Jurkat, Clone E6-1 (cell line): ENCODE results near the gene XRCC3.

Experiments
- DNase-seq: peaks from one replicate; pipeline ENCODE4 v3.0.0-alpha.2; 2011; ENCODE audit warnings: low read depth, low spot score
- H3K4me3 ChIP-seq: 2 replicates; pipeline ENCODE4 v1.5.1; 2011; ENCODE audit warnings: mild to moderate bottlenecking, low read length, control low read depth, moderate library complexity

The XRCC3 gene

DNA sequence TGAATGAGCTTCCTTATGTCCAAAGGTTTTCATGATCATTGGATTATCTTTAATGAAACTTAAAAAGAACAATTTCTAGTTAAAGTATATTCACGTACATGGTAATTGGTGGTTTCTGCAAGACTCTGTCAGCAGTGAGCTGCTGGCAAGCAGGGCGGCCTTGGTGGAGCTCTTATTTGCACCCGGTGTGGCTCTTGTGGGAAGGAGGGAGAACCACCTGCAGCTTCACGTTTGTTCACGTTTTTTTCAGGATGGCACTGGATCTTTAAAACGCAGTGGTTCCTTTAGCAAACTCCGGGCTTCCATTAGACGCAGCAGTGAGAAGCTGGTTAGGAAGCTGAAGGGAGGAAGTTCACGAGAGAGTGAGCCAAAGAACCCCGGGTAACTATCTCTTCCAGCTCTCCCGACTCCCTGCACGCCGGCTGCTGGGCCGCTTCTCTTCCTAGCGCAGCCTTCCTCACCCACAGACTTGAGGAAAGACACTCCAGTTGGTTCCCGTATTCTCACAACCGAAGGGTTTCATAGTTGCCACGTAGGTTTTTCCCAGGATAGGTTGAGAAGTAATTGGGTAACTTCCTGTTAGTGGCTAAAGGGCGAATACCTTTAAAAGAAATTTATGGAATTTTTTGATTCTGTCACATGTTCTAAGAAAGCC is 28.3 kb downstream of the XRCC3 start:
- no peak for DNase-seq
- no peak overlapping the region for H3K4me3 ChIP-seq

DNA sequence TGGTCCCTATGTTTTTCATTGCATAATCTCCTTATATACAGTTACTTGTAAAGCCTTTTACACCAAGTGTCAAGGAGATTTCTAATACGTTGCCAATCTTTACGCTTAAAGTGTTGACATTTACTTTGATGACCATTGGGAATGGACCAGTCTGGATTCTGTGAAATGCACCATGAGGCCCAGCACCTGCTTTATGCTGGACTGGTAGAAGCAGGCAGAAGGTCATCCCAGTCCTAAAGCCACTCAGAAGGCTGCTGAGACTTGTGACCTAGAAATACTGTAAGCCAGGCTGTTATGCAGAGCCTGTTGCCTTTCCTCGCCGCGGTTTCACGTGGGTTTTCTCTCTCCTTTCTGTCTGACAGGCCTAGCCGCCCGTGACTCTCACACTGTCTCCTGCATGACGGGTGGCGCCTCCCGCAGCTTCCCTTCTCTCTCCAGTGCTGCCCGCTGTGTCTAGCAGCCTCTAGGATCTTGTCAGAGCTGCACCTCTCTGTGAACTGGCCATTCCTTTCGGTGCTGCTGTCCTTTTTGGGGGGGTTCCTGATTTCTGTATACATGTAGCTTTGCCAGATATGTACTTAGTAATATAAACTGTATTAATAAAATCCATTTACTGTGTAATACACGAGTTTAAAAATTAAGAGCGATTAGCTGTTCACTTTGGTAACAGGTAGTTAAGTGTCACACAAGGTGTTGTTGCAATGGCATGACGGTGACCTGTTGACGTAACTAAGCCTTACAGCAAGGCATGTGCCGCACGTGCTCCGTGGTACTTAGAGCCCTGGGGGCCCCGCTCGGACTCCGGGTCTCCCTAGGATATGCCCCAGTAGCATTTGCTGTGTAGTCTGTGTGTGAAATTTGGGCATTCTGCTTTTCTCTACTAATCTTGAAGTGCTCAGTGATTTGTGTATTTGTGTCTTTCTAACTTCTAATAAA is 29.7 kb downstream of the XRCC3 start:
- no peak overlapping the region for H3K4me3 ChIP-seq

DNA sequence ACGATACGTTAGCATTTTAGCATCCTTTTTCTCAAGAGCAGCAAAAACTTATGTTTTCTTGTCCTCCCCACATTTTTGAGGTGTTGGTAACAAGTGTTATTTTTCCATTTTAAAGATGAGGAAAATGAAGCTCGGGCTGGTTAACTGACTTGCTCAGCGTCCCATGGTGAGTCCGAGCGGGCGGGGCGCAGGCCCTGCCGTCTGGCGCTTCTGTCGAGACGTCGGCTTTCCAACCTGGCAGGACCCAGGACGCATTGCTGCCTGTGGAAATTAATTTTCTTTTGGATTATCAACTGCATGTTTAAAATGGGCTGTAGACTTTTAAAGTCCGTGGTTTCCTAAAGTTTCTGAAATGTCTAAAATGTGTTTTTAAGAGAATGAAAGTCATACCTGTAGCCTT is 30.4 kb downstream of the XRCC3 start:
- no peak overlapping the region for H3K4me3 ChIP-seq
- no peak for DNase-seq

More for the DNA sequence above, 29.7 kb downstream of the XRCC3 start:
- no peak for DNase-seq

DNA sequence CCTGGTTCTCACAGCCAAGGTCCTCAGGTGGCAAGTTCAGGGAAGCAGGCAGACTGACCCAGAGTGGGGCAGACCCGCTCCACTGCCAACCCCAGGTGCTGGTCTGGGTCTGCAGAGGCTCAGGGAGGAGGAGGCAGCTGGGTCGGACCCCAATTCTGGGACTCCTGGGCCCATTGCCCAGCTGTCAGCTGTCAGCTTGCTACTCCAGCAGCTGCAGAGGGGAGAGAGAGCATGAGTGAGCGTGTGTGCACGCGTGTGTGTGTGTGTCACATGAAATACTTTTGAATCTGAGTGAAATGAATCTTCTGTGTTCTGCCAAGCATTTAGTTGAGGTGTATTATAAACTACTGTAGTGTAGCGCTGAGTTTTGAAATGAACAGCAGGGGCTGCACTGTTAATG is 30.8 kb downstream of the XRCC3 start:
- no peak for DNase-seq
- H3K4me3 ChIP-seq, result no peak overlapping the region

DNA sequence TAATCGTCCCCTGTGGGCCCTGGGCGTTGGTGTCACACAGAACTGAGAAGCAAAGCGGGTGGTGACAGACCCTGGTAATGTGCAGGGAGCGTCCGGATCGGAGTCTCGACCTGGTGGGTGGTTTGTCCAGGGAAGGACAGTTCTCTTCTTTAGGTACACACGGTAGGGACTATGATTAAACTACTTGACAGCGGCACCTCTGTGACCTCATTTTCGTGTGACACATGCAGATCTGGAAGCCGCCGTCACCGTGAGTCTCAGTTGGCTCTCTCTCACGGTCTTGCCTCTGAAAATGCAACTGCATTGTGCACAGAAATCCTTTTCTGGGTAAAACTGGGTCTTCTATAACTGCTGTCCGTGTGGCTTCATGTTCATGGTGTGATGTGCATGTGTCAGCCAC is 32.1 kb downstream of the XRCC3 start:
- DNase-seq, result no peak
- no peak overlapping the region for H3K4me3 ChIP-seq

DNA sequence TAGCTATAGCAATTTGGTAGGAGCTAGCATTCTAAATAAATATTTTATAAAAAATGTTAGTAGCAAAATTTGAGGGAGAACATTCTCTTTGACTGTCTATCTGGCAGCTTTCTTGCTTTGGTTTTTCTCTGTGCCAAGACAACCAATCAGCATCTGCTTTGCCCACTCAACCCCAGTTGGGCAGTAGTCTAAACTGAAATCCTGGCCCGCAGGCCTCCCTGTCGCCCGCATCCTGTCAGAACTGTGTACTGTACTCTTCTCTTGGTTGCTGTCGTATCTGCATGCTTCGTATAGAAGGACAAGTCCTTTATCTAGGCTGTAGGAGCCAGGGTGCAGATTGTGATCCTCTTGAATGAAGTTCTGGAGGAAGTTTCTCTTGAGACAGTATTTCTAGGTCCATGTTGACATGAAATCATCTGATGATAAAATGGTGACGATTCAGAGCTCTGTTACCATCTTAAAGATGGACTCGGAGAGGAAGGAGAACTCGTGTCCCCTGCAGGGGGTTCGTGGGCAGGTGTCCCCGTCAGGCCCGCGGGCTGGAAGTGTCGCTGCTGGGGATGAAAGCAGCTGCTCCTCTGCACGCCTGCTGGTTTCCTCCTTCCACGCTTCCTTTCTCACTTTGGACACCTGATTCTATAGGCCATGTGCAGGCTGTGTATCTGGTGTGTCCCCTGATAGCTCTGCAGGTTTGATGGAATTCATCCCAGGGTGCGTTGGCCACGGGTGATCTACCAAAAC is 34.6 kb downstream of the XRCC3 start:
- DNase-seq, result no peak
- no peak overlapping the region for H3K4me3 ChIP-seq

DNA sequence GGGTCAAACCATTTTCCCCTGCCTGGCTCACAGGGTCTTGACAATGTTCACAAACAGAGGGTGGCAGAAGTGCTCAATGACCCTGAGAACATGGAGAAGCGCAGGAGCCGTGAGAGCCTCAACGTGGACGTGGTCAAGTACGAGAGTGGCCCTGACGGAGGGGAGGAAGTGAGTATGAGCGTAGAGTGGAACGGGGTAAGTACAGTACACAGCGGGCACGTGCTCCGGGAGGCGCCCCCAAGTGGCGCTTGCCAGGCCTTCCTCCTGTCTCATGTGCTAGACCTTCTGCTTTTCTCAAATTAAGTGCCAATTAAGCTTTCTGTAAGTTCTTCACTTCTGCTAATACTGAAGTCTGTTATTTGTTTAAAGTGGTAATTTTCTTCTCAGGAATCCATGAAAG is 35.9 kb downstream of the XRCC3 start:
- no peak overlapping the region for H3K4me3 ChIP-seq
- DNase-seq, result peak; percentile 53

DNA sequence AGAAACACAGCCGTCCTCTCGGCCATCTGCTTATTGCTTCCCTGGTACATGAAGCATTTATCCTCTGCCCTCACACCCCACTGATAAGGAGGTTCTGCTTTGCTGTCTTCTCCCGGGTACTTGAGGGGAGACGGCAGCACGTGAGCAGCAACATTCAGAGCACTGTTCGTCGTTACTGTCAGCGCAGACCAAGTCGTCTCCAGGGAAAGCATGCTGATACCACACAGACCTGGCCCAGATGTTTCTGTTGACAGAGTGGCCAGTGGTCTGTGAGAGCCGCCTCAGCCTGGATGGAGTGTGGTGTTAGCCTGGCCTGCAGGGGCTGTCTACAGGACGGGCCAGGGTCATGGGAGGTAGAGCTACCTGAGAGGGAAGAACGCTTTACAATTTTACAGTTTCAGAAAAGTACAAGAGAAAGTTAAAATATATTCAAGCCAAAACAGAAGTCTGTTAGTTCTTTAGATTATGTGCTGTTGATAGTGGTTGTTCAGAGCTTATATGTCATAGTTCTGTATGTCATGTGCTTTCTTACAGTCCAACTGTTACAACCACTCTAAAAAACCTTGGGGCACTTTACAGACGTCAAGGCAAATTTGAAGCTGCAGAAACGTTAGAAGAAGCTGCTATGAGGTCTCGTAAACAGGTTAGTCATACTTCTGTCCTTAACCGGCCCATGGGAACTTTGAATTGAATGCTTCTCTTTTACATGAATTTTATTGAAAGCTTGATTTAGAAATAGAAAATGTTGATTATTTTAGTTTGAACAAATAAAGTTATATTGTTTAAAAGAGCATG is 38.2 kb downstream of the XRCC3 start:
- H3K4me3 ChIP-seq, result no peak overlapping the region
- no peak for DNase-seq

DNA sequence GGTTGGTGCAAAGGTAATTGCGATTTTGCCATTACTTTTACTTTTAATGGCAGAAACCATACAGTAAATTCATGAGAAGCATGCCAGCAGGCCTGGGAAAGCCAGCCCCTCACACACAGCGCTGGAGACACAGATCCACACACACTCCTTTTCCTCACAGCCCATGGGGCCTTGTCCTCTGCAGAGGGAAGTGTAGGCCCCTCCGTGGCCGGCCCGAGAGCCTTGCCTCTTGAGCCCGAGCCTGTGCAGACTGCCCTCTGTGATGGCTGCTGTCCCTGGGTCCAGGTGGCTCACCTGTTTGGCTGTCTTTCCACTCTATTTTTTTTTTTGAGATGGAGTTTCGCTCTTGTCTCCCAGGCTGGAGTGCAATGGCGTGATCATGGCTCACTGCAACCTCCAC is 39.3 kb downstream of the XRCC3 start:
- DNase-seq, result no peak
- no peak overlapping the region for H3K4me3 ChIP-seq

DNA sequence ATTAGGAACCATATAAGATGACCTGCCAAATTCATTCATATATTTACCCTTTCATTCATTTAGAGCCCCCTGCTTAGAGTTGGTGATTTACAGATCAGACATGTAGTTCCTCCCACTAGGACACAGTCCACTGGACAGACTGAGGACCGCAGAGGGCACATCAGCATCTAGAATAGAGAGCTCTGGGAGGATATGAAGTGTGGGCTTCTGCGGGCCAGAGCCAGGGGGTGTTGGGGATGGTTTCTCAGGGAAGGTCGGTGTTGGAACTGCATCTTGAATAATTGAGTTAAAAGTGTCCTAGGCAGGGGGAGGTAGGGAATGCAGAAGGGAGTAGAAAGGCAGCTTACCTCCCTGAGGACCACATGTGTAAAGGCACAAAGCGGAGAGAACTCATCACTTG is 43.3 kb downstream of the XRCC3 start:
- DNase-seq, result no peak
- H3K4me3 ChIP-seq, result no peak overlapping the region

DNA sequence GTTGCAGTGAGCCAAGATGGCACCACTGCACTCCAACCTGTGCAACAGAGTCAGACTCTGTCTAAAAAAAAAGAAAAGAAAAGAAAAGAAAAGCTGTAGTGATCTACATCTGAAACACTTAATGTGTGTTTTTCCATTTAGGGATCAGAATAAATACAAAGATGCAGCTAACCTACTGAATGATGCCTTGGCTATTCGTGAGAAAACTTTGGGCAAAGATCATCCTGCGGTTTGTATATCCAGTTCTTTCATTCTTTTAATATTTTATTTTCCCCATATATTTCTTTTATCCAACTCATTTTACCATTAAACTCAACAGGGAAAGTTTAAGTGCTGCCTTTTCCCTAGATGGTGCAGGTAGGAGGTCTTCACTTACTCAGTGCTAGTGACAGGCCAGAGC is 45.9 kb downstream of the XRCC3 start:
- no peak overlapping the region for H3K4me3 ChIP-seq

DNA sequence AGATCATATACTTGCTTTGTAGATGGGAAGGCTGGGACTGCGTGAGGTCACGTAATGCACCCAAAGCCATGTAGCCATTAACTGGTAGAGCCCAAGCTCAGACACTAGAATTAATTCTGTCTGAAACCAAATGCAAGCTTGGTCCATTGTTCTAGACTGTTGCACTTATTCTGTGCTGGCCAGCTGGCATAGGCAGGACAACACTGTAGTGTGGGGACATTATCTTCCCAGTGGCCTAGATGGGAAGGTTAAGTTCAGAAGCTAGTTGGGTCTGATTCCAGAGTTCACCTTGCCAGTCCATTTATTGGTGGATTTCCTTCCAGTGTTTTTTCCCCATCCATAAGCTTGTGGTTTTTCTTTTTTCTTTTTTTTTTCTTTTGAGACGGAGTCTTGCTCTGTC is 47.1 kb downstream of the XRCC3 start:
- DNase-seq, result no peak
- H3K4me3 ChIP-seq, result no peak overlapping the region

More for the DNA sequence above, 45.9 kb downstream of the XRCC3 start:
- DNase-seq, result no peak

DNA sequence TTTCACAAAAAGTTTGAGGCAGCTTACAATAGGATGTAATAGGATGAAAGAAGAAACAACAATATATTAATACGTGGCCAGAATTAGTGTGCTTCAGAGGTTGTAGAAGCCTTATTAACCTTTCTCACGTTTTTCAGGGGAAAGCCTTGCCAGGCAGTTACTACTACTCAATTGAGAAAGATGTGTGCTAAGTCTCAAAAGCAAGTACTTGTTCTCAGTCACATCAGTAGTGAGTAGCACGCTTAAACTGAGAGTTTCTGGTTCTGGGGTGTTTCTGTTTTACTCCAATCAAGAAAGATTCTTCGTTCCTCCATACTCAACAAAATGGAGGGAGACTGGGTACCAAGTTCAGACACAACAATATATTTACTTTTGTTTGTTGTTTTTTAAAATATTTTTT is 47.6 kb downstream of the XRCC3 start:
- no peak overlapping the region for H3K4me3 ChIP-seq
- no peak for DNase-seq

DNA sequence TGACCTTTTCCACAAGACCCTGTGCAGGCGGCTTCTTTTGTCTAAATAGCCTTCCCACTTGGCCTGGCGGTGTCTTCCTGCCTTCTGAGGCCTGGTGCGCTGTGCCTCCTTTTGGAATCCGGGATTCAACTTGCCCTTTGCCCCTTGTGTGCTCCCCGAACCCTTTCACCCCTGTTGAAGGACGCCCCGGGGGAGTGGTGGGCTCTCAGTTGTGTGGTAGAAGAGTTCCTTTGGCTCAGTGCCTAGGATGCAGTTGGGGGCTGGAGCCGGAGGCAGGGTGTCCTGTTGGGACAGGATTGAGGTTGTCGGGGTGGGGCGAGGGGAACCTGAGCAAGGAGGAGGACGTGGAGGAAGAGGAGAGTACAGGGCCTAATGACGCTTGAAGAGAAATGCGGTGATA is 51.7 kb downstream of the XRCC3 start:
- no peak overlapping the region for H3K4me3 ChIP-seq
- no peak for DNase-seq

DNA sequence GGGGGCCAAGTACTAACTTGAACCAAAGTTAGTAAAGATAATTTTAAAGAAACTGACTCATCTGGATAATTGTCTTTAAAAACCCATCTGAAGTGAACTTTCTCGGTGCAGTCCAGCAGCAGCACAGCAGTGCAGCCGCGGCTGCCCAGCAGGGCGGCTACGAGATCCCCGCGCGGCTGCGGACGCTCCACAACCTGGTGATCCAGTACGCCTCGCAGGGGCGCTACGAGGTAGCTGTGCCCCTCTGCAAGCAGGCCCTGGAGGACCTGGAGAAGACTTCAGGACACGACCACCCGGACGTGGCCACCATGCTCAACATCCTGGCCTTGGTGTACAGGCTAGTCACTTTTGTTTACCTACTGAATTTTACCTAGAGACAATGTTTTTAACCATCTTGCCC is 52.7 kb downstream of the XRCC3 start:
- no peak overlapping the region for H3K4me3 ChIP-seq
- DNase-seq, result no peak

DNA sequence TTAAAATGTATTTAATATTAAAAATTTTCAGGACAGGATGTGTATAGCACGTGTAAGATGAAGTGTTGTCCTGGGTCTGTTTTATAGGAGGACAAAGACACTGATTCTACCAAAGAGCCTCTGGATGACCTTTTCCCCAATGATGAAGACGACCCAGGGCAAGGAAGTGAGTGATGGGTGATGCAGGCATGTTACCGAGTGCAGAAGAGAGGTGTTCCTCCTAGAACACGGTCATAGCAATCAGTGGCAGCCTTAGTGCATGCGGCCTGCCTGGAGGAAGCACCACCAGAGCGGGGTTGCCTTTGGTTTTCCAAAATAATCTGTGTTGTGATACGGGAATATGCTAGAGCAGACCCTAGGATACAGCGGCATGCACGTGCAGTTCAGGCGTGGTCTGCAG is 53.2 kb downstream of the XRCC3 start:
- DNase-seq, result no peak
- H3K4me3 ChIP-seq, result no peak overlapping the region

DNA sequence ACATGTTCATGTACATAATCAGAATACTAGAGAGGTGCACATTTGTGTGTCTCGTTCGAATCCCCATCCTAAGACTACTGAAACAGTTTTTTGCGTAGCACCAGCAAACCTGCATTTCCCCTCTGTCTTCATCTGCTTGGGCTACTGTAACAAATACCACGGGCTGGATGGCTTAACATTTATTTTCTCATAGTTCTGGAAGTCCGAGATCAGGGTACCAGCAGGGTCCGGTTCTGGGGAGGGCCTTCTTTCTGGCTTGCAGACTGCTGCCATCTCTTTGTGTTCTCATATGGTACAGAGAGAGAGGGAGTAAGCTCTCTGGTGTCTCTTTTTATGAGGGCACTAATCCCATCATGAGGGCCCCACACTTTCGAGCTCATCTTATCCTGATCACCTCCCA is 55.6 kb downstream of the XRCC3 start:
- no peak for DNase-seq
- no peak overlapping the region for H3K4me3 ChIP-seq

DNA sequence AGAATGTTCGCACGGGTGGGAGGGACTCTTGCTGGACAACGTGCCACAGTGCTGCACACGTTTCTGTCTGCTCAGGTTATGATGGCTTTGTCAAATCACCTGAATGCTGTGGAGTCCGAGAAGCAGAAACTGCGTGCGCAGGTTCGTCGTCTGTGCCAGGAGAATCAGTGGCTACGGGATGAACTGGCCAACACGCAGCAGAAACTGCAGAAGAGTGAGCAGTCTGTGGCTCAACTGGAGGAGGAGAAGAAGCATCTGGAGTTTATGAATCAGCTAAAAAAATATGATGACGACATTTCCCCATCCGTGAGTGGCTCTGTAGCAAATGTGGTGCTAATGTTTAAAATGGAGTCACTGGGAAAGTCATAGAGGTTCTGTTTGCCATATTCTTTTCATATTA is 57.8 kb downstream of the XRCC3 start:
- no peak for DNase-seq
- H3K4me3 ChIP-seq, result no peak overlapping the region

DNA sequence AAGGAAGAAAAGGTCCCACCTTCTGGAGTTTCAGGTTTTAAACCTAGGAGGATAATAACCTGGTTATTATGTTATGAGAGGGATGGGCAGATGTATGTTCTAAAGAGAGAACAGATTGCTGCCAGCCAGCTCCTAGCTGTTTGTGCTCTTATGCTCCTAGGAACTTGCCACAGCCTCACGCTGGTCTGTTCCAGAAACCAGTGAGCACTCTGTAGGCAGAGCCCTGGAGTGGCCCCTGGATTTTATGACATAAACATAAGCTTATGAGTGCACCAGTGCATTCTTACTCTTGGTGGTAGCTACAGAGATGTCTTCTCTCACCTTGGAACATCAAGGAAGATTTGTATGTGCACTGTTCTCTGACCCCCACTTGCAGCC is 58.5 kb downstream of the XRCC3 start:
- H3K4me3 ChIP-seq, result no peak overlapping the region
- DNase-seq, result no peak
